GM23338 (cell line): ENCODE results near the gene KDSR. TPM values are rescaled to one million over a fixed set of nuclear protein-coding genes. Genes with fewer than 3 reads are reported as not detected.

Experiments used
- ATAC-seq: fragments of 200-7000 bp; cut with Tn5 transposase; 3 replicates; pipeline ENCODE4 v1.9.1; 2020
- DNase-seq: peaks from one replicate; pipeline ENCODE4 v3.0.0-alpha.2; 2015; ENCODE audit warnings: low spot score
- H2AFZ ChIP-seq: fragments of 200-600 bp; sonication (generic); 2 replicates; pipeline ENCODE4 v1.8.0; 2016; ENCODE audit warnings: antibody characterized with exemption, mild to moderate bottlenecking, moderate library complexity
- H3F3A ChIP-seq: fragments of 200-600 bp; sonication (generic); replicated peaks from 2 replicates; pipeline ENCODE4 v1.8.0; 2017; ENCODE audit warnings: antibody characterized with exemption, mixed run types, low read depth
- H3K27ac ChIP-seq: fragments of 200-600 bp; sonication (generic); 2 replicates; pipeline ENCODE4 v1.6.1; 2016; ENCODE audit warnings: low read depth
- H3K27me3 ChIP-seq: fragments of 200-600 bp; sonication (generic); 2 replicates; pipeline ENCODE4 v1.8.0; 2016; ENCODE audit warnings: mild to moderate bottlenecking, mixed run types, moderate library complexity; ENCODE audit not compliant: insufficient read depth
- H3K36me3 ChIP-seq: fragments of 200-600 bp; sonication (generic); 2 replicates; pipeline ENCODE4 v1.8.0; 2016; ENCODE audit warnings: mild to moderate bottlenecking; ENCODE audit not compliant: insufficient read depth
- H3K4me1 ChIP-seq: fragments of 200-600 bp; sonication (generic); 2 replicates; pipeline ENCODE4 v1.8.0; 2016; ENCODE audit warnings: mild to moderate bottlenecking, moderate library complexity; ENCODE audit not compliant: insufficient read depth
- H3K4me2 ChIP-seq: fragments of 200-600 bp; sonication (generic); 2 replicates; pipeline ENCODE4 v1.7.1; 2017; ENCODE audit warnings: mixed run types
- H3K4me3 ChIP-seq: fragments of 200-600 bp; sonication (generic); 2 replicates; pipeline ENCODE4 v1.6.1; 2016; ENCODE audit warnings: mixed run types
- H3K79me2 ChIP-seq: fragments of 200-600 bp; sonication (generic); replicated peaks from 2 replicates; pipeline ENCODE4 v1.8.0; 2017; ENCODE audit warnings: mild to moderate bottlenecking; ENCODE audit not compliant: insufficient read depth
- H3K9me2 ChIP-seq: fragments of 200-600 bp; sonication (generic); 2 replicates; pipeline ENCODE4 v1.8.0; 2017; ENCODE audit not compliant: insufficient read depth
- H4K20me1 ChIP-seq: fragments of 200-600 bp; sonication (generic); replicated peaks from 2 replicates; pipeline ENCODE4 v1.8.0; 2017; ENCODE audit warnings: mild to moderate bottlenecking; ENCODE audit not compliant: insufficient read depth
- H3K27ac Mint-ChIP-seq: 2 replicates; pipeline ENCODE4 v1.8.0; 2020; ENCODE audit warnings: inconsistent platforms, mild to moderate bottlenecking, moderate library complexity, mixed read lengths
- H3K27me3 Mint-ChIP-seq: 3 replicates; pipeline ENCODE4 v1.8.0; 2022; ENCODE audit warnings: low read depth, mild to moderate bottlenecking, moderate library complexity, mixed read lengths, inconsistent platforms; ENCODE audit not compliant: insufficient read depth, poor library complexity
- H3K36me3 Mint-ChIP-seq: 3 replicates; pipeline ENCODE4 v1.8.0; 2021; ENCODE audit warnings: low read depth, mild to moderate bottlenecking, inconsistent platforms, moderate library complexity, mixed read lengths
- H3K4me1 Mint-ChIP-seq: 3 replicates; pipeline ENCODE4 v1.8.0; 2020; ENCODE audit warnings: mild to moderate bottlenecking, inconsistent platforms, mixed read lengths
- H3K4me3 Mint-ChIP-seq: 3 replicates; pipeline ENCODE4 v1.8.0; 2021; ENCODE audit warnings: moderate library complexity, mild to moderate bottlenecking, inconsistent platforms, mixed read lengths
- H3K9me3 Mint-ChIP-seq: 3 replicates; pipeline ENCODE4 v1.8.0; 2020; ENCODE audit warnings: moderate library complexity, mild to moderate bottlenecking, inconsistent platforms, mixed read lengths
- EZH2 ChIP-seq: fragments of 200-600 bp; sonication (generic); IDR thresholded peaks from one replicate; pipeline ENCODE4 v1.8.0; 2017; ENCODE audit warnings: antibody characterized with exemption, mild to moderate bottlenecking, low read depth; ENCODE audit not compliant: unreplicated experiment
- EZH2phosphoT487 ChIP-seq: fragments of 200-600 bp; sonication (generic); IDR thresholded peaks from one replicate; pipeline ENCODE4 v1.8.1; 2018; ENCODE audit warnings: antibody characterized with exemption; ENCODE audit not compliant: unreplicated experiment
- JUNB ChIP-seq: IDR thresholded peaks from one replicate; pipeline ENCODE4 v1.6.1; 2016; ENCODE audit warnings: antibody characterized with exemption; ENCODE audit not compliant: unreplicated experiment
- NANOG ChIP-seq: IDR thresholded peaks from 2 replicates; pipeline ENCODE4 v1.6.1; 2016; ENCODE audit warnings: antibody characterized with exemption, borderline replicate concordance
- POLR2AphosphoS5 ChIP-seq: IDR thresholded peaks from 2 replicates; pipeline ENCODE4 v1.6.1; 2016; ENCODE audit warnings: antibody characterized with exemption, low read depth
- ZNF114 ChIP-seq: fragments of 250-450 bp; sonication (Bioruptor Pico); IDR thresholded peaks from 2 replicates; pipeline ENCODE4 v1.5.0; 2020; ENCODE audit warnings: mild to moderate bottlenecking, moderate library complexity
- ZNF331 ChIP-seq: fragments of 250-450 bp; sonication (Bioruptor Pico); IDR thresholded peaks from 2 replicates; pipeline ENCODE4 v1.5.0; 2020; ENCODE audit warnings: low read depth, mild to moderate bottlenecking, moderate library complexity
- polyA plus RNA-seq: library from polyadenylated mRNA; unstranded; fragments of >200 nt; fragmentation: Nextera tagmentation; extraction: Ambion mirVana; gene quantifications from 2 replicates; pipeline ENCODE4 v1.2.1, GENCODE V29; 2016
- total RNA-seq: library from RNA; depleted of rRNA; stranded (reverse); fragments of >200 nt; shearing (Covaris generic); gene quantifications from 2 replicates; pipeline ENCODE4 v1.2.3, GENCODE V29; 2014
- TF ChIP-seq, protein P1 (sequence below): fragments of 250-450 bp; sonication (Bioruptor Pico); IDR thresholded peaks from 2 replicates; pipeline ENCODE4 v1.5.0; 2020; ENCODE audit warnings: mild to moderate bottlenecking, moderate library complexity

Gene KDSR
- total and polyA plus RNA-seq, 2 experiments from 2014 or later, result 23.7 to 36.3 TPM

DNA sequence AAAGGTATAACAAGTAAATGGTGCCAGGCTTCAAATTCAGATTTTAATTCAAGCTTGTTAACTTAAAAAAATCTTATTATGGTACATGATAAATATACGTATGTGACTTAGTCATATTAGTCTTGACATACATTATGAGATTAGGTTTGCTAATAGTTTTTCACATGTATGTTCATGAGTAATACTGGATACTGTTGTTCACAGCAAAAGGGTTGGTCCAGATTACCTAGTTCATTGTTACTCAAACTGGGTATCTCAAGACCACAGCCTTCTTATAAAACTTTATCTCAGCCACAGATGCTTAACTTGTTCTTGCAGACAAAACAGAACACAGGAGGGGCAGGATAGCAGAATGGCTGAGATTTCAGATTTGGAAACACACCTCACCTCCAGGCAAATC is 28.5 kb upstream of the KDSR start (continued):
- TF ChIP-seq, protein P1, sequence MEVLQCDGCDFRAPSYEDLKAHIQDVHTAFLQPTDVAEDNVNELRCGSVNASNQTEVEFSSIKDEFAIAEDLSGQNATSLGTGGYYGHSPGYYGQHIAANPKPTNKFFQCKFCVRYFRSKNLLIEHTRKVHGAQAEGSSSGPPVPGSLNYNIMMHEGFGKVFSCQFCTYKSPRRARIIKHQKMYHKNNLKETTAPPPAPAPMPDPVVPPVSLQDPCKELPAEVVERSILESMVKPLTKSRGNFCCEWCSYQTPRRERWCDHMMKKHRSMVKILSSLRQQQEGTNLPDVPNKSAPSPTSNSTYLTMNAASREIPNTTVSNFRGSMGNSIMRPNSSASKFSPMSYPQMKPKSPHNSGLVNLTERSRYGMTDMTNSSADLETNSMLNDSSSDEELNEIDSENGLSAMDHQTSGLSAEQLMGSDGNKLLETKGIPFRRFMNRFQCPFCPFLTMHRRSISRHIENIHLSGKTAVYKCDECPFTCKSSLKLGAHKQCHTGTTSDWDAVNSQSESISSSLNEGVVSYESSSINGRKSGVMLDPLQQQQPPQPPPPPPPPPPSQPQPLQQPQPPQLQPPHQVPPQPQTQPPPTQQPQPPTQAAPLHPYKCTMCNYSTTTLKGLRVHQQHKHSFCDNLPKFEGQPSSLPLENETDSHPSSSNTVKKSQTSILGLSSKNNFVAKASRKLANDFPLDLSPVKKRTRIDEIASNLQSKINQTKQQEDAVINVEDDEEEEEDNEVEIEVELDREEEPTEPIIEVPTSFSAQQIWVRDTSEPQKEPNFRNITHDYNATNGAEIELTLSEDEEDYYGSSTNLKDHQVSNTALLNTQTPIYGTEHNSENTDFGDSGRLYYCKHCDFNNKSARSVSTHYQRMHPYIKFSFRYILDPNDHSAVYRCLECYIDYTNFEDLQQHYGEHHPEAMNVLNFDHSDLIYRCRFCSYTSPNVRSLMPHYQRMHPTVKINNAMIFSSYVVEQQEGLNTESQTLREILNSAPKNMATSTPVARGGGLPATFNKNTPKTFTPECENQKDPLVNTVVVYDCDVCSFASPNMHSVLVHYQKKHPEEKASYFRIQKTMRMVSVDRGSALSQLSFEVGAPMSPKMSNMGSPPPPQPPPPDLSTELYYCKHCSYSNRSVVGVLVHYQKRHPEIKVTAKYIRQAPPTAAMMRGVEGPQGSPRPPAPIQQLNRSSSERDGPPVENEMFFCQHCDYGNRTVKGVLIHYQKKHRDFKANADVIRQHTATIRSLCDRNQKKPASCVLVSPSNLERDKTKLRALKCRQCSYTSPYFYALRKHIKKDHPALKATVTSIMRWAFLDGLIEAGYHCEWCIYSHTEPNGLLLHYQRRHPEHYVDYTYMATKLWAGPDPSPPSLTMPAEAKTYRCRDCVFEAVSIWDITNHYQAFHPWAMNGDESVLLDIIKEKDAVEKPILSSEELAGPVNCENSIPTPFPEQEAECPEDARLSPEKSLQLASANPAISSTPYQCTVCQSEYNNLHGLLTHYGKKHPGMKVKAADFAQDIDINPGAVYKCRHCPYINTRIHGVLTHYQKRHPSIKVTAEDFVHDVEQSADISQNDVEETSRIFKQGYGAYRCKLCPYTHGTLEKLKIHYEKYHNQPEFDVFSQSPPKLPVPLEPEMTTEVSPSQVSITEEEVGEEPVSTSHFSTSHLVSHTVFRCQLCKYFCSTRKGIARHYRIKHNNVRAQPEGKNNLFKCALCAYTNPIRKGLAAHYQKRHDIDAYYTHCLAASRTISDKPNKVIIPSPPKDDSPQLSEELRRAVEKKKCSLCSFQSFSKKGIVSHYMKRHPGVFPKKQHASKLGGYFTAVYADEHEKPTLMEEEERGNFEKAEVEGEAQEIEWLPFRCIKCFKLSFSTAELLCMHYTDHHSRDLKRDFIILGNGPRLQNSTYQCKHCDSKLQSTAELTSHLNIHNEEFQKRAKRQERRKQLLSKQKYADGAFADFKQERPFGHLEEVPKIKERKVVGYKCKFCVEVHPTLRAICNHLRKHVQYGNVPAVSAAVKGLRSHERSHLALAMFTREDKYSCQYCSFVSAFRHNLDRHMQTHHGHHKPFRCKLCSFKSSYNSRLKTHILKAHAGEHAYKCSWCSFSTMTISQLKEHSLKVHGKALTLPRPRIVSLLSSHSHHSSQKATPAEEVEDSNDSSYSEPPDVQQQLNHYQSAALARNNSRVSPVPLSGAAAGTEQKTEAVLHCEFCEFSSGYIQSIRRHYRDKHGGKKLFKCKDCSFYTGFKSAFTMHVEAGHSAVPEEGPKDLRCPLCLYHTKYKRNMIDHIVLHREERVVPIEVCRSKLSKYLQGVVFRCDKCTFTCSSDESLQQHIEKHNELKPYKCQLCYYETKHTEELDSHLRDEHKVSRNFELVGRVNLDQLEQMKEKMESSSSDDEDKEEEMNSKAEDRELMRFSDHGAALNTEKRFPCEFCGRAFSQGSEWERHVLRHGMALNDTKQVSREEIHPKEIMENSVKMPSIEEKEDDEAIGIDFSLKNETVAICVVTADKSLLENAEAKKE (CRISPR knock-in tag), result no peak
- TF ChIP-seq EZH2 (no peak), EZH2phosphoT487 (no peak)

DNA sequence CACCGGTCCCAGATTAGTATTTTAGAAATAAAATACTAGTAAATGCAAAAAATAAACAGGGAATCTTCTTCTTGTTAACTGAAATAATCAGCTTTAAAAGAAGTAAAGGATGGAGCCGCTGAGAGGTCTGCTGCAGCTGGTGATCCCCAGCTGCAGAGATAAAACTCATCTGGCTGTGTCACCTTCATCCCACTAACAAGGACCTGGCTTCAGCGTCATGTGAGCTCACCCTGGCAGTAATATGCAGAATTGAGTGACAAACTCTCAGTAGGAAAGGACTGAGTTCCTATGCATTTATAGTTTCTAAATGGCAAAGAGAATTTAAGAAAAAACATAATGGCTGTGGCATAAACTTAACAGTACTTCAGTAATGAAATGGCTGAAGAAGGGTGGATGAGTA is 27.9 kb upstream of the KDSR start:
- H3K4me1 Mint-ChIP-seq, result no peaks in the 10 kb centered on the region
- H3K27me3 Mint-ChIP-seq, result peaks cover 2% of the 10 kb centered on the region
- TF ChIP-seq, protein P1 (CRISPR knock-in tag), result no peak
- TF ChIP-seq JUNB, result no peak
- no peak for TF ChIP-seq ZNF114 (CRISPR knock-in tag)
- no peak for TF ChIP-seq NANOG
- TF ChIP-seq EZH2, result no peak
- no peak for TF ChIP-seq ZNF331 (CRISPR knock-in tag)
- TF ChIP-seq POLR2AphosphoS5, result no peak

More for the DNA sequence above, 27.9 kb upstream of the KDSR start:
- H4K20me1 ChIP-seq, result no peaks in the 10 kb centered on the region
- H3K36me3 Mint-ChIP-seq, result peaks cover 31% of the 10 kb centered on the region
- H3K27me3 ChIP-seq, result no peaks in the 10 kb centered on the region
- no peak overlapping the region for H3K27ac Mint-ChIP-seq
- H3K27ac ChIP-seq, result no peak overlapping the region
- H2AFZ ChIP-seq, result no peak overlapping the region
- H3K4me3 ChIP-seq, result no peak overlapping the region
- H3K9me3 Mint-ChIP-seq, result no peaks in the 10 kb centered on the region
- no peak overlapping the region for H3K4me3 Mint-ChIP-seq
- no peaks in the 10 kb centered on the region for H3K4me1 ChIP-seq
- DNase-seq (no peak), ATAC-seq (no peak)
- H3F3A ChIP-seq, result no peaks in the 10 kb centered on the region
- peaks cover 59% of the 10 kb centered on the region for H3K36me3 ChIP-seq
- no peaks in the 10 kb centered on the region for H3K9me2 ChIP-seq
- no peak overlapping the region for H3K4me2 ChIP-seq
- no peaks in the 10 kb centered on the region for H3K79me2 ChIP-seq
